ENCODE data around the gene DNAJC7.

DNAJC7 gene

DNA sequence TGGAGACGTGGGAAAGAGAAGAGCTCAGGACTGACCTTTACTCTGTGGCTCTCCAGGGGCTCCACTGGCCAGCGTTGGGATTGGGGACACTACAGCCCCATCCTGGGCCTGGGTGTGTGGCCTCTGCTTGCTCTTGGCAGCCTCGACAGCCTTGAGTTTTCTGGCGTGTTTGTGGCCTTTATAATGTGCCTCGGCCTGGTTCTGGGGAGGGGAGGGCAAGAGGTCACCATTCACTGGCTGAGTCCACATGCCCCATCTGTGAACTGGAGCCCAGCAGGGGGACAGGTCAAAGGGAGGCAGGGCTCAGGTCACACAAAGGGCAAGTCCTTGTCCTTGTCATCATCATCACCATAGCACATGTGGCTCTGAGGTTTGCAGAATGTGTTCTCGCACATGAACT is 14.3 kb upstream of the DNAJC7 start:
- TF ChIP-seq CTCF (IDR thresholded peaks at IDR 0.05; ENCODE audit: low read depth, low read length) = no peak
- no peak overlapping the region for H3K4me3 ChIP-seq (replicated peaks in 1 of 2; ENCODE audit: low read depth in 2 of 2, low read length in 2 of 2)
- no peak for DNase-seq (ENCODE audit: low read depth in 2 of 2)

GRCh38 chr17:42028791-42029127 is 11.5 kb upstream of the DNAJC7 start:
- no peak for DNase-seq (ENCODE audit: low read depth in 2 of 2)
- H3K4me3 ChIP-seq (replicated peaks in 1 of 2; ENCODE audit: low read depth in 2 of 2, low read length in 2 of 2) = no peak overlapping the region
- TF ChIP-seq CTCF (IDR thresholded peaks at IDR 0.05; ENCODE audit: low read depth, low read length) = no peak

DNA sequence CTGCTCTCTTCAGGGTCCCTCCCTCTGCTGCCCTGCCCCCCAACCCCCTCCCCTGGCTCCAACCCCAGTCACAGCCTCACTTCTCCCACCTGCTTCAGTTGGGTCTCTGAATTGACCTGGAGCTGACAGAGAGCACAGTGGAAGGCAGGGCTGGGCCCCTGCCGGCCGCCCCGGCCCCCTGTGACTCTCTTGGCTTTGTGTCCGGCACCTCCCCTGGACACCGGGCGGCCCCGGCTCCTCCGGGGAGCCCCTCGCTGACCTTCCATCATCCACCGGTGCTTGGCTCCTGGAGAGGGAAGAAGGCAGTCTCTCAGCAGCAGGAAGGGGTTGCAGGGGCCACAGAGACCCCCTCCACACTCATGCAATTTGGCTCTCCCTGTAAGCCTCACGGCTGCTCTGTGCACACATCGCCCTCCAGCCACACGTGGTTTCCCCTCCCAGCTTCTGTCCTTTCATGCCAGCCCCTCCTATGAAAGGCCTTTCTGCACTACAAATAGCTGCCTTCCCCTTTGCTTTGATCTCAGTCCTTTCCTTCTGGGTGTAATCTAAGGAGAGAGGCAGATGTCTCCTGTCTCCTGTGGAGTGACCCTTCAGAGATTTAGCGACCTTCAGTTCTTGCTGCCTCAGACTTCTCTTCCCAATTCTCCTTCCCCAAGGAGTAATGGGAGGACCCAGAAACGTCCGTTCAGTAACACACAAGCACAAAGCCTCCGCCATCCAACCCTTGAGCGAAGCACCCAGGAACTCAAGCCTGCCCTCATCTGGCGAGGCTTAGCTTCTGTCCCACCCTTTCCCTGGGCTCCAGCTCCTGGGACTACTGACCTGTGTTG is 10.9 kb upstream of the DNAJC7 start:
- TF ChIP-seq CTCF (IDR thresholded peaks at IDR 0.05; ENCODE audit: low read depth, low read length) = peak; percentile 42
- no peak overlapping the region for H3K4me3 ChIP-seq (replicated peaks in 1 of 2; ENCODE audit: low read depth in 2 of 2, low read length in 2 of 2)

GRCh38 chr17:42027590-42027889 is 10.3 kb upstream of the DNAJC7 start:
- no peak for DNase-seq (ENCODE audit: low read depth in 2 of 2)
- TF ChIP-seq CTCF (IDR thresholded peaks at IDR 0.05; ENCODE audit: low read depth, low read length) = no peak
- H3K4me3 ChIP-seq (replicated peaks in 1 of 2; ENCODE audit: low read depth in 2 of 2, low read length in 2 of 2) = no peak overlapping the region

More for the DNA sequence above, 10.9 kb upstream of the DNAJC7 start:
- peak in 1 of 2 donors; percentile 36 for DNase-seq (ENCODE audit: low read depth in 2 of 2)

DNA sequence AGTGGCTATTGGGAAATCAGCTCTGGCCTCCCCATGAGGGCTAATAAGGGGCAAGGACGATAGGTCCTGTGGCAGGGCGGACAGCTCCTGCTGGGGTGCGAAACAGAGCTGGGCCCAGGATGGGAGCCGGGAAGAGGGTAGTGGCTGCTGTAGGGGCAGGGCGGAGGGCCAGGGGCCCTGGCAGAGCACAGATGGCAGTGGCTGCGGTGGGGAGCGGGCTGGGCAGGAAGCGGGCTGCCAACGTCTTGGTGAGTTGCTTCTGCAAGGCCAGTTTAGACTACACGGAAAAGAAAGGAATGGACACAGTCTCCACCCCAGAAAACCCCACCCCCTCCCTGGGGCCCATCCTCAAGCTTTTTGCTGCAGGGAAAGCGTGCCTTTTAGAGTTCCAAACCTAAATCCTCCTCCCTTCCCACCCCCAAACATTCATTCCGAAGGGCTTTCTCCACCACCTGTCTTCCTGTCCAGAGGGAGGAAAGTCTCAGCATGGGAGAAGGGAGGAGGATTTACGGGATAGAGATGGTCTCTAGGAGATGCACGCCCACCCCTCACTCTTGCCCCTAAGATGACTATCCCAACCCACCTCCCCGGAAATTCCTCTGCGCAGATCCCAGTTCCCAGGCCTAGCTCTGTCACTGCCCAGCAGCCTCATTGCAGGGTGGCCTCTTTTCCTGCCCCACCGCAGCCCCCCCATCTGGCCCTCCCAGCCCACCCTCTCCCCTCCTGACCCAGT is 9.8 kb upstream of the DNAJC7 start:
- DNase-seq (ENCODE audit: low read depth in 2 of 2) = no peak
- H3K4me3 ChIP-seq (replicated peaks in 1 of 2; ENCODE audit: low read depth in 2 of 2, low read length in 2 of 2) = no peak overlapping the region
- no peak for TF ChIP-seq CTCF (IDR thresholded peaks at IDR 0.05; ENCODE audit: low read depth, low read length)

GRCh38 chr17:42025936-42026335 is 8.7 kb upstream of the DNAJC7 start:
- no peak for TF ChIP-seq CTCF (IDR thresholded peaks at IDR 0.05; ENCODE audit: low read depth, low read length)
- no peak overlapping the region for H3K4me3 ChIP-seq (replicated peaks in 1 of 2; ENCODE audit: low read depth in 2 of 2, low read length in 2 of 2)
- no peak for DNase-seq (ENCODE audit: low read depth in 2 of 2)

Measured in cardiac fibroblast (primary cell).